ENCODE measurements around the gene MSH3.
"Not testable (repeated sequence)": the region's sequence is repeated elsewhere in the genome, so short reads cannot be mapped to it uniquely, and the experiment has no call there.

MSH3 gene

DNA sequence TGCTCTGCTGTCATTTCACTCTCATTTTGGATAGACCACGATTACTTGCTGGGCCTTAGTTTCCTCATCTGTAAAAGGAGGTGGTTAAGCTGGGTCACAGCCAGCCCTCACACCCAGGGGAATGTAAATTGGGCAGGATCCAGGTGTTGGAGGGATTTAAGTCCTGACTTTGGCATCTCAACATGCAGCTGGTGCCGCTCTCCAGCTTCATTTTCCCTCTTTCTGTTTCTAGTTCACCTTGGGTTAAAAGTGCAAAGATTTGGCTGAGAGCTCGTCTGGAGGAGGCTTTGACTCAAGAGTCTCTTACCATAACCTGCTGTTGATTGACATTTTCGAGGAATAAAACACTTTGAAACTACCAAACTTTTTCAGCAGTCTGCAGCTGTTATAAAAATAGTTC is 144.6 kb downstream of the MSH3 start:
- no peak for DNase-seq

DNA sequence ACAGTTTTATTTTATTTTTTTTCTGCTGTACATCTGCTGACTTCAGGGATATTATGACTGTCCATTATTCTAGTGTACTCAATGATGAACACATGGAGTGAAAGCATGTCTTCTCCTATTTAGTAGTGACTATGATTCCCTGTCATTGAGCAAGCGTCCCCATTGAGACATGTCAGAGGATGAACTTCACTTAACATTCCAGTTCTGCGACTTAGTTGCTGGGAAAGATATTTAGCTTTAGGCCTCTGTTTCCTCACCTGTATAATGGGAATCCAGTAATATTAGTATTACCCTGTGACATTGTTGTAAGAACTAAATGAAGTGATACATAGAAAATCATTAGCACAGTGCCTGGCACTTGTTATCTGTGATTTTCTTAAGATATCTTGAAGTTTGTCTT is 145.1 kb downstream of the MSH3 start:
- DNase-seq: no peak

DNA sequence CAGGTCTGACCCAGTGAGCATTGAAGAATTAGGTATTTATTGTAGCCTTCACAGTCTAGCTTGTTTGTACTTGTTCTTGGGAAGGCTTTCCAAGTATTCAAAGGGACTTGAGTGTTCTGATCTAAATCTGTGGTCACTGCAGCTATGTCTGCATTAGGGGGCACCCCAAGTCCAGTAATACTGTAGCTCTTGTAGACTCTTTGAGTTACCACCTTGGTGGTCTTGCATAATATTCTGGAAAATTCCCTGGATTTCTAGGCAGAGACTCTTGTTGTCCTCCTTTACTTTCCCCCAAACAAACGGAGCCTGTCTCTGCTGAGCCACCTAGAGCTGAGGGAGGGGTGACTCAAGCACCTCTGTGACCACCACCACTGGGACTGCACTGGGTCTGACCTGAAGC is 149.9 kb downstream of the MSH3 start:
- DNase-seq: no peak

DNA sequence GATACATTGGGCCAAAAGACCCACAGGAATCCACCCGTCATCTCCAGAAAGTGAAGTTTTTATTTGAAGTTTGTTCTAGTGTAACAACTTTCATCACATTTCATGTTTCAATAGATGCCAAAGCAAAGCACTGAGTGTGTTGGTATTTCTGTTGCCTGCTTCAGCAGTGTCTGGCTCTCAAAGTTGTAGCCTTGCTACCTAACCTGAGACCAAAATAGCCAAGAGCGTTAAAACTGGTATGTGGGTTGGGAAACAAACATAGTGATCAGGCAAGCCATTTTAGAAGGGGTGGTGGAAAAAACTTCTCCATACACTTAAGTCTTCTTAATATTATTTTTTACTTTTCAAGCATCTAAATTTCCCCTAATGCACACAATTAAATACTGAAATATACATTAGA is 150.6 kb downstream of the MSH3 start:
- DNase-seq: no peak

DNA sequence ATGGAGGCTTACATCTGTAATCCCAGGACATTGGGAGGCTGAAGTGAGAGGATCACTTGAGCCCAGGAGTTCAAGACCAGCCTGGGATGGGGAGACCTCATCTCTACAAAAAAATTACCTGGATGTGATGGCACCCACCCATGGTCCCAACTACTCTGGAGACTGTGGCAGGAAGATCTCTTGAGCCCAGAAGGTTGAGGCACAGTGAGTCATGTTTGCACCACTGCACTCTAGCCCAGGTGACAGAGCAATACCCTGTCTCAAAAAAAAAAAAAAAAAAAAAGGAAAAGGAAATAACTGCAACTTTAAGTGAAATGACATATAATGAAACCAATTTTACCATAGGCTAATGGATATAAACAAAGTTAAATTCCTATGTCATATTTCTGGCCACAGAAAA is 152.5 kb downstream of the MSH3 start:
- DNase-seq: no peak

DNA sequence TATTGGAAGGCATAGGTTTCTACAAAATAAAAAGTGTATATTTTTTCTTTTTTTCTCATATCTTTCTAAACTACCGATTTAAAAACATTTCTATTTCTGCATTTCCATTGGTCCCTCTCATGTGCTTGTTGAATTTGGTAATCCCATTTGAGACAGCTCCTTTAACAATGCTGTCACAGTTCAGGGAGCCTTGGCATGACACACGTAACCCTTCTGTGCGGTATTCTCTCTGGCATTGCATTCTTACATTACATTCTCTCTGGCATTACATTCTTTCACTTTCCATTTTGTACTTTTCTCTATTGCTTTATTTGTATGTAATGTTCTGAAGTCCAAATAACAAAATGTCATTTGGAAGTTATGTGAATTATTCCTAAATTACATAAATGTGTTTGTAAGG is 155.0 kb downstream of the MSH3 start:
- DNase-seq: no peak

DNA sequence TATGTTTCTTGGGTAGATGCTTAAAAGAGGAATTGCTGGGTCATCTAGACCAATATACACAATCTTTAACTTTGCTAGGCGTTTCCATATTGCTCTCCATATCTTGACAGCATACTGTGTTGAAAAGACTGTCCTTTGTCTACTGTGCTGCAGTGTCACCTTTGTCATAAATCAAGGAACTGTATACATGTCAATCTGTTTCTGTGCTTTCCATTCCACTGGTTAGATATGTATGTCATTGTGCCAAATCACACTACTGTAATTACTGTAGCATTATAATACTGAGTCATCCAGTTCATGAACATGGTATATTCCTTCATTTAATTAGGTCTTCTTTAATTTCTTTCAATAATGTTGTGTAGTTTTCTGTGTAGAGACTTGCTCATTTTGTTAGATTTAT is 156.0 kb downstream of the MSH3 start:
- DNase-seq: no peak

DNA sequence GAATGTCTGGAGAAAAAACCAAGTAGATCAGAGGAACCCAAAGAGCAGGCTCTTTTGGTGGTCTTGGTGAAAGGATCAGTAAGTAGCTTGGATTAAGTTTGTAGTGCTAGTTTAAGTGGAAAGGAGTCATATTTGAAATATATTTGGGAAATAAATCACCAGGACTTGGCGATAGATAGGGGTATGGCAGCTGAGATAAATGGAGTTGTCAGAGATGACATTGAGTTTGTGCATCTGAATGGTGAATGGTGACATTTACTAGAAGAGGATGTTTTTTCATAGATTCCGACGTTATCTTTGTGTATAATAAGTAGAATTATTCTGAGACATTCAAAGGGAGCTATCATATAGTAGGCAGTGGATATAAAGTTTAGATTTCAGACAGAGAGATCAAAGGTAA is 162.1 kb downstream of the MSH3 start:
- no peak for DNase-seq

DNA sequence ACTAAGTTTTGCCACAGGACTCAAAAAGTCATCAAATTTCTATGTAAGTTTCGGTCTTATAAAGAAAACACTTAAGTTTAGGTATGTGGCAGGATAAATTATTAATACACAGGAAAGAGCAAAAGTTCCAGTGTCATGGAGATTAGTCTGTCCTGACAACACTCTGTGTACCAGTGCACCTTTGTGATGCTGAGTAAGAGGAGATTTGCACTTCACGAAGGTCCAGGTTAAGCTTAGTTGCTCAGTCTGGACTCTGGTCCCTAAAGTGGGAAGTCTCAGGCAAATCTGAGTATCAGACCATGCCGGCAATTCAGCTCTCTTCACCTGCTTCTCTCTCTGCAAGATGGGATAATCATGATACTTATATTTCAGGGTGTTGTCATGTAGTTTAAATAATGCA is 166.2 kb downstream of the MSH3 start:
- DNase-seq: no peak

DNA sequence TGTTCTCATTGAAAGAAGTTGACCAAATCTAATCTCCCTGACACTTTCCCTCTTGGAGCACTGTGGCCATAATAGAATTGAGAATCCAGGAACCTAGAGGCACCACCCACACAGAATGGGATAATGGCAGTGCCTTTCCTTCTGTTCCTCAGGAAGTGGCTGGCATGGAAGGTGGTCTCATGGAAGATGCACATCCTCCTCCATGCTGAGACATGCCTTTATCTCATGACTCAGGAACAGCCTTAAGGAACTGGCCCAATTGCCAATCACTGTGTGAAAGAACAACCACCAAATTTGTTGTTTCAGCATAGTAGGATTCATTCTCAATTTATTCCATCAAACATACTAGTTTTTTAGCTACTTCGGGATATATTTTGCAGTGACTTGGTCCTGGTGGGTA is 168.2 kb downstream of the MSH3 start:
- DNase-seq: no peak

DNA sequence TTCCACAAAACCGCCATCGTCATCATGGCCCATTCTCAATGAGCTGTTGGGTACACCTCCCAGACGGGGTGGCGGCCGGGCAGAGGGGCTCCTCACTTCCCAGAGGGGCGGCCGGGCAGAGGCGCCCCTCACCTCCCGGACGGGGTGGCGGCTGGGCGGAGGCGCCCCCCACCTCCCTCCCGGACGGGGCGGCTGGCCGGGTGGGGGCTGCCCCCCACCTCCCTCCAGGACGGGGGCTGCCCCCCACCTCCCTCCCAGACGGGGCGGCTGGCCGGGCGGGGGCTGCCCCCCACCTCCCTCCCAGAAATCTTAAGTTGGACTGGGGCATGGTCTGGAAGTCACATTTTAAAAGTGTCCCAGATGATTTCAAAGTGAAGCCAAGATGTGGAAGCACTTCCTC is 169.7 kb downstream of the MSH3 start:
- not testable (repeated sequence) for DNase-seq

DNA sequence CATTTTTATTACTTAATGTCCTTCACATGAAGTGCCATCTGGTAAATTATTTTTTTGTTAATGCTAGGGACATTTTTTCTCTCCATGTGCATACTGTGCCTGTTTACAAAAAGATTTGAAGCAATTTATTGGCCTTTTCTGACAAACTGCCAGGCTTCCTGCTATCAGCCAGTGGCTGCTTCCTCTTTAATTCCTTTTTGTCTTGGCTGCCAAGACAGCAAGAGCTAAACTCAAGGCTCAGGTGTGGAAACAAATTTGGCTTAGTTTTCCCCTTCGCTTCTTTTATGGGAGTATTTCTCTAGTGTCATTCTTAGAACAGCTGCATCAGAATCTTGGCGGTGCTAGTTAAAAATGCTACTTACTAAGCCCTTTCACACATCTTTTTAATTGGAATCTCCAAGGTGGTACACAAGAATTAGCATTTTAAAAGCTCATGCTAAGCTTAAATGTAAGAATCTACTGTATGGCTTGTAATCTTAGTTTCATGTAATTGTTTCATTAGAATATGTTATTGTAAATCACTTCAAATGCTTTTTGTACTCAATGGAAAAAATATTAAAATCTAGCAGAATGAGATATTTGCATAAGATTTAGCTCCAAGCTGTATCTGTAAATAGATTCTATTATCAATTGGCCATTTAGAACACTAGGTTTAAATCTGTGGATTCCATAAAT is 171.5 kb downstream of the MSH3 start:
- DNase-seq: no peak

DNA sequence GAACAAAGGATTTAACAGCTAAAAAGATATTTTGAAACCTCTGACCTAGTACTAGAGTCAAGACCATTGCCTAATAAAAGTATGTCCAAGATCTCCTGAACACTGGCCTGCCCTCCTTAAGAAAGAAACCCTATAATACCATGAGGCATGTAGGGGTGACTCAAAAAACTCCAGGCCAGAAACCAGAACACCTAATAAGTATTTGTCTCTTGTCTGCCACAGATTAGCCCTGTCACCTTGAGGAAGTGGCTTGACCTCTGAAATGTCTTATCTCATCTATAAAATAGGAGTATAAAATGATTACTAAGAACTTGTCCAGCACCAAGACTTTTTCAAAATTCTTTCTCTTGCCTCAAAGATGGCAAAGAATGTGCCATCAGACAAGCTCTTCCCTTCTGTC is 180.3 kb downstream of the MSH3 start:
- DNase-seq: no peak

DNA sequence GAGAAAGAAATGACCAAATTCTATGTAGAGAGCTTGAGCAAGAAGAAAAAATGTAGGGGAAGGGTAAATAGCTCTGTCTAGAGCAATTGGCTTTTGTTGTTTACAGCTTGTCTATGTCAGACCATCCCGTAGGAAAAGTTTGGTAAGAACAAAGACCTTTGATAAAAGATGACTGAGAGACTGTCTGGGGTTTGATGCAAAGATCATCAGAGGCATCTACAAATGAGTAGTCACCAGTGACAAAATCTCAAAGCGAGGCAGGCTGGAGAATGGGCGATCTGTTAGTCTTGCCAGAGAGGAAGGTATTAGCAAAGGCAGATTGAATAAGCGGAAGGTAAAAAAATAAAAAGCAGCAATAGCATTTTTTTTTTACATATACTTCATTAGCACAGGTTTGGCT is 180.7 kb downstream of the MSH3 start:
- DNase-seq: no peak

DNA sequence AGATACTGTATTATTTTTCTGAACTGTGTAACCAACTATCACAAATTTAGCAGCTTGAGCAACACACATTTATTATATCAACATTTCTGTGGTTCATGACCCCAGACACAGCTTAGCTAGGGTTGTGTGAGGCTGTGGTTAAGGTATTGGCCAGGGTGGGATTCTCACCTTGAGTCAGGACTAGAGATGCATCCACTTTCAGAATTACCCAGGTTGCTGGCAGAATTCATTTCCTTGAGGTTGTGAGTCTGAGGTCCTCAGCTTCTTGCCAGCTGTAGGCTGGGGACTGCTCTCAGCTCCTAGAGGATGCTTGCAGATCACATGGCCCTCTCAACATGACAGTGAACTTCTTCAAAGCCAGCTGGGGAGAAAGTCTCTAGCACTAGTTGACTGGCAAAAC is 183.2 kb downstream of the MSH3 start:
- no peak for DNase-seq

DNA sequence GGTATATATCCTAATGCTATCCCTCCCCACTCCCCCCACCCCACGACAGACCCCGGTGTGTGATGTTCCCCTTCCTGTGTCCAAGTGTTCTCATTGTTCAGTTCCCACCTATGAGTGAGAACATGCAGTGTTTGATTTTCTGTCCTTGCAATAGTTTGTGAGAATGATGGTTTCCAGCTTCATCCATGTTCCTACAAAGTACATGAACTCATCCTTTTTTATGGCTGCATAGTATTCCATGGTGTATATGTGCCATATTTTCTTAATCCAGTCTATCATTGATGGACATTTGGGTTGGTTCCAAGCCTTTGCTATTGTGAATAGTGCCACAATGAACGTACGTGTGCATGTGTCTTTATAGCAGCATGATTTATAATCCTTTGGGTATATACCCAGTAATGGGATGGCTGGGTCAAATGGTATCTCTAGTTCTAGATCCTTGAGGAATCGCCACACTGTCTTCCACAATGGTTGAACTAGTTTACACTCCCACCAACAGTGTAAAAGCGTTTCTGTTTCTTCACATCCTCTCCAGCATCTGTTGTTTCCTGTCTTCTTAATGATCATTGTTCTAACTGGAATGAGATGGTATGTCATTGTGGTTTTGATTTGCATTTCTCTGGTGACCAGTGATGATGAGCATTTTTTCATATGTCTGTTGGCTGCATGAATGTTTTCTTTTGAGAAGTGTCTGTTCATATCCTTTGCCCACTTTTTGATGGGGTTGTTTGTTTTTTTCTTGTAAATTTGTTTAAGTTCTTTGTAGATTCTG is 186.8 kb downstream of the MSH3 start:
- DNase-seq: not testable (repeated sequence)

DNA sequence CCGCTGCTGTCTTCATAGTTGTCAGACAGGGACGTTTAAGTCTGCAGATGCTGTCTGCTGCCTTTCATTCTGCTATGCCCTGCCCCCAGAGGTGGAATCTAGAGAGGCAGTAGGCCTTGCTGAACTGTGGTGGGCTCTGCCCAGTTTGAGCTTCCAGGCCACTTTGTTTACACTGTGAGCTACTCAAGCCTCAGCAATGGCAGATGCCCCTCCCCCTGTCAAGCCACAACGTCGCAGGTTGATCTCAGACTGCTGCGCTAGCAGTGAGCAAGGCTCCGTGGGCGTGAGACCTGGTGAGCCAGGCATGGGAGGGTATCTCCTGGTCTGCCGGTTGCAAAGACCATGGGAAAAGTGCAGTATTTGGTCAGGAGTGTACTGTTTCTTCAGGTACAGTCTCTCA is 192.0 kb downstream of the MSH3 start:
- not testable (repeated sequence) for DNase-seq

DNA sequence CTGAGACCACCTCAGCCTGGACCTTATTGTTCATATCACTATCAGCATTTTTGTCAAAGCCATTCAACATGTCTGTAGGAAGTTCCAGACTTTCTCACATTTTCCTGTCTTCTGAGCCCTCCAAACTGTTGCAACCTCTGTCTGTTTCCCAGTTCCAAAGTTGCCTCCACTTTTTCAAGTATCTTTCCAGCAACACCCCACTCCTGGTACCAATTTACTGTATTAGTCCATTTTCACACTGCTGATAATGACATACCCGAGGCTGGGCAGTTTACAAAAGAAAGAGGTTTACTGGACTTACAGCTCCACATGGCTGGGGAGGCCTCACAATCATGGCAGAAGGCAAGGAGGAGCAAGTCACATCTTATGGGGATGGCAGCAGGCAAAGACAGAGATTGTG is 195.7 kb downstream of the MSH3 start:
- DNase-seq: not testable (repeated sequence)

DNA sequence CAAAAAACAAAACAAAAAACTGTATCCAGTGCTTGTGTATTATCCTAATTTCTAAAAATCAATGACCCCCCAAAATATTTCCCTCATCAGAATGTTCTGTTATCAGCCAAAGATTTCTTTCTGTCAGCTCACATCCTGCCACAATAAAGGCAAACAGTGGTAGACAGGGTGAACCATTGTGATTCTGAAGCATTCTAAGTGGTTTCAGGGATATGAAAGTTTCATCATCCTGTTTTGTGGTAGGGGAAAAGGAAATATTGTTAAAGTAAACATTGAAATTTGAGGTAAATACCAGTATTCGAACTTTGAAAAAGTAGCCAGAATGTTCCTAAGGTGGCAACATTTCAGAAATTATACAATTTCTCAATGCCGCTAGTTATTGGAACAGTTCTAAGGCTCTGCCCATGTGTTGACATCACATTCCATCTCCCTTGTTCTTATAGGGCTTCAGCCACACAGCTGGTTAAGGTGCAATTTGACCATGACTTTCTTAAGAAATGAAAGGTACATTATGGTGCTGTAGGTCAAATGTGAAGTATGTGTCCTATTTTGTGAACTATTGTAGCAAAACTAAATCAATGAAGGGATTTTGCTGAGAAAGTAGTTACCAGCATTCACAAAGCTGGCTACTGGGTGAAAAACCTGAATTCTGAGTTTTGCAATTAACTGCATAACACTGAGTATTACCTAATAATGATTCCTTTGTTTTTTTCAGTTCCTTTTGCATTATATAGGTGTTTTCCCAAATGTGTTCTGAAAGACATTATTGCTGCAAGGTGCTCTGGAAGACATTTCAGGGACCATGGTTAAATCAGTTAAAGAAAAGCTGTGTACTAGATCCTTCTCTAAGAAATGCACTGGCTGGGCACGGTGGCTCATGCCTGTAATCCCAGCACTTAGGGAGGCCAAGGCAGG is 198.1 kb downstream of the MSH3 start:
- no peak for DNase-seq

DNA sequence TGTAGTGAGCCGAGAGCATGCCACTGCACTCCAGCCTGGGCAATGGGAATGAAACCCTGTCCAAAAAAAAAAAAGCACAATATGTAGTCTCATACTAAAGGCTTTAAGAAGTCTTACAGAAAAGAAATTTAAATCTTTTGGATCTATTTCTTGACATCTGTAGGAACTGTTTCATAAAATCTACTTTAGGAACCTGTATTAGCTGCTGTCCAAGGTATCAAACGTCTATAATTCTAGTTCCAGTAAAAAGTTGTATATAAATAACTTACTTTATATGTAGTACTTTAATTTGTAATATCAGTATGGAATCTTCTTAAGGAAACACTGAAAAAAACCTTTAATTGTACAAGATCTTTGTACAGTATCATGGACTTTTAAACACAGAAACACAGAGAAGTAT is 199.0 kb downstream of the MSH3 start:
- DNase-seq: no peak

DNA sequence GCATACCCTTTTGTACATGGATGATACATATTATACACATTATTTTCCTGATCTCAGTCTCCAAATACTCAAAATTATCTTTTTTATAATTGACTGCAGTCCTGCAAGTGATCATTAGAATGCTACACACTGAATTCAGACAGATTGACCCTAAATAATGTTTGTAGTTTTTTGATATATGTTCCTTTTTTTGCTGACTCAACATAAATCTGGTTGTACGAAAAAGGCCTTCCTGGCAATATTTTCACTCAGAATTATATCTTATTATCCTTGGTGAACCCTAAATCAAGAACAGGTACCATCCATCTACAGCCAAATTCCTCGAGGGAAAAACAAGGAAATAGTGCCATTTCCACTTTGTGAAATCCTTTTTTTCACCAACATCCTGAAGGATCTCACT is 200.1 kb downstream of the MSH3 start:
- no peak for DNase-seq

DNA sequence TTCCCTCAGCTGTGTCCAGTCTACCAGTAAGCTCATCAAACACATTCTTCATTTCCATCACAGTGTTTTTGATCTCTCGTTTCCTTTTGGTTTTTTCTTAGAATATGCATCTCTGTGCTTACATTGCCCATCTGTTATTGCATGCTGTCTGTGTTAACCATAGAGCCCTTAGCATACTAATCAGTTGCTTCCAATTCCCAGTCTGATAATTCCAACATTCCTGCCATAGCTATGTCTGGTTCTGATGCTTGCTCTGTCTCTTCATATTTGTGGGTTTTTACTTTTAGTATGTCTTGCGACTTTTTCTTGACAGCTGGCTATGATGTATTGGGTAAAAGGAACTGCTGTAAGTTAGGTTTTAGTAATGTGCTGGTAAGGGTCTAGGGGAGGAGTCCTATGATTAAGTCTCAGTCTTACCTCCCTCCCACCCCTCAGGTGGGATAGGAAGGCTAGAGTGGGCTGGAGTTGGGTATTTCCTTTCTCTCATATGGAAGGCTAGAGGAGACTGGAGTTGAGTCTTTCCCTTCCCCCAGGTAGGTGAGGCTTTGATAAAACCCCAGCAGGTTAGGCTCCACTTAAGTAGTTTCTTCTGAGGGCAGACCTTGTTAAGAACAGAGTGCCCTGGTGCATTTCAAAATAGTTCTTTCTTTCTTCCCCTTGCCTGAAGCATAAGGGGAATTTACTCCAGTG is 206.6 kb downstream of the MSH3 start:
- no peak for DNase-seq

DNA sequence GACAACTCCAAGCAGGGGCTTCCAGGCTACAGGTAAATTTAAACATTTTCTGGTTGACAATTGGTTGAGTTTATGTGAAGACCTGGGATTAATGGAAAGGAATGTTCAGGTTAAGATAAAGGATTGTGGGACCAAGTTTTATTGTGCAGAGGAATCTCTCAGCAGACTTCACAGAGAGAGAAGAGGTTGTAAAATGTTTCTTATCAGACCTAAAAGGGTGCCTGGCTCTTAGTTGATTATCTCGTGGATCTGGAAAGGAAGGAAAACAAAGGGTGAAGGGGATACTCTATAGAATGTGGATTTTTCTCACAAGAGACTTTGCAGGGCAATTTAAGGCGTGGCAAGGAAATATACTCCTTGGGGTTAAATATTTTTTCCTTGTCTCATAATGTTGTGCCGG is 209.3 kb downstream of the MSH3 start:
- no peak for DNase-seq

All from NCI-H1105 (cell line).